HG03139 (cell line): ENCODE measurements around the gene OR10H4.
"Not testable (repeated sequence)": the region's sequence is repeated elsewhere in the genome, so short reads cannot be mapped to it uniquely, and the experiment has no call there.

Experiments
- ATAC-seq: cut with Tn5 transposase; IDR thresholded peaks from one replicate; pipeline ENCODE4 v1.9.1; 2021; ENCODE audit not compliant: unreplicated experiment

Gene OR10H4, protein sequence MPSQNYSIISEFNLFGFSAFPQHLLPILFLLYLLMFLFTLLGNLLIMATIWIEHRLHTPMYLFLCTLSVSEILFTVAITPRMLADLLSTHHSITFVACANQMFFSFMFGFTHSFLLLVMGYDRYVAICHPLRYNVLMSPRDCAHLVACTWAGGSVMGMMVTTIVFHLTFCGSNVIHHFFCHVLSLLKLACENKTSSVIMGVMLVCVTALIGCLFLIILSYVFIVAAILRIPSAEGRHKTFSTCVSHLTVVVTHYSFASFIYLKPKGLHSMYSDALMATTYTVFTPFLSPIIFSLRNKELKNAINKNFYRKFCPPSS

DNA sequence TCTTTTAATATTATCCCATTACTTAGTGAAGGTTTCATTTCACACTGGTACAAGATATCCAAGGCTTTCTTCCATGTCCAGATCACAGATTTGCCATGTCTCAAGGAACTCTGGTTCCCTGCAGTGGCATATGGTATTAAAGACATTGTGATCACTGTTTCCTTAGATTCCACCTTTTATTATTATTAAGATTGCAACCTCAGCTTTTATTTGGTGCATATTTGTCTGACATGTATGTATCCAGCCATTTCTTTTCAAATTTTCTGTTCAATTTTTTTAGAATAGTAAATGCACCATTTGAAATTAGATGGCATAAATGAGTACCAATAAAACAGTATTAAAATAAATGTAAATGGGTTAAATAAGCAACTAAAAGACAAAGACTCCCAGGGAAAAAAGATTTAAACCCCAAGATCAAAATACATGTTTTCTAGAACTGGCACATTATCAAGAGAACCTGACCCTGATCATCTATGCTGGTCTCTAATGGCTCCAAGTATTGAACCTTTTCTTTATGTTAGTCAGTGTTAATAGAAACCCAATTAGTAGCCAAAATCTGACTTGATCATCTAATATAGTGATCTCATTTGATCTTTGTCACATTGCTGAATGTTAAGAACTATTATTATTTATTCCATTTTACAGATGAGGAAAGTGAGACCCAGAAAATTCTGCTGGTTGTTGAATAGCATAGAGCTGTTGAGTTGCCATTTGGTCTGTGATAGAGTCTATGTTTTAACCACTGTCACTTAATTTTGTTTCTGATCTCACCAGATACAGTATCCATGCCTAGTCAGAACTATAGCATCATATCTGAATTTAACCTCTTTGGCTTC lies at the start of gene OR10H4:
TSS of gene OR10H4 (plus strand) at position 786 of the 836 bp plus-strand sequence. CDS start at position 786, 0 bp downstream.
- no peak for ATAC-seq

GRCh38 chr19:15899561-15899960 lies 49.2 kb upstream of the OR10H4 start:
- not testable (repeated sequence) for ATAC-seq

GRCh38 chr19:15900032-15900431 lies 48.8 kb upstream of the OR10H4 start:
- not testable (repeated sequence) for ATAC-seq

DNA sequence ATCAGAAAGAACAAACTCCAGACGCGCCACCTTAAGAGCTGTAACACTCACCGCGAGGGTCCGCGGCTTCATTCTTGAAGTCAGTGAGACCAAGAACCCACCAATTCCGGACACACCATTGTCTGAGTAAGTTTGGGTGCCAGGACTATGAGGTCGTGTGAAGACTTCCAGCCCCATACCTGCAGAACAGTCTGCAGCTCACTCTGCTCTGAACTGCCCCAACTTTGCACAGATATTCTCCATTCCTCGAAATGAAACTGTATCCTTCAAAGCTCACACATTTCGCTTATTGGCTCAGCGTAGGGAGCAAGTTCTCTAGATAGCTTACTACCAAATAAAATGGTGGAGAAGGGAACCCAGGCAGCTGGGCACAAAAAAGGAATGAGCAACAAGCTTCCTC lies 48.3 kb upstream of the OR10H4 start:
- no peak for ATAC-seq

DNA sequence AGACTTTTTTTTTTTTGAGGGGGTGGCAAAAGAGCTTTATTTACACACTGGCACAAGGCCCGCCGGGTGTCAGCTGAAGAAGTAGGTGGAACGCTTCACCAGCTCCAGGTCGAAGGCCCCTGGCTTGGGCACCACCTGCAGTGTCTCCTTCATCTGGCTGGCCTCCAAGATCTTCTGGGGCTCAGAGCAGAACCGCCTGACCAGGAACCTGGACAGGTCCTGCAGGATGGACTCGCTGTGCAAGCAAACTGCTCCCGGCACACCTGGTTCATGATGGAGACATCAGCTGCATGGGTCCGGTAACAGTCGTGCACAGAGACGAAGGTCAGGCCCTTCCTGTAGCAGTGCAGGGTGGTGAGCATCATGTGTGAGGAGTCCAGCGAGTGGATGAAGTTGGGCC lies 46.6 kb upstream of the OR10H4 start:
- no peak for ATAC-seq

DNA sequence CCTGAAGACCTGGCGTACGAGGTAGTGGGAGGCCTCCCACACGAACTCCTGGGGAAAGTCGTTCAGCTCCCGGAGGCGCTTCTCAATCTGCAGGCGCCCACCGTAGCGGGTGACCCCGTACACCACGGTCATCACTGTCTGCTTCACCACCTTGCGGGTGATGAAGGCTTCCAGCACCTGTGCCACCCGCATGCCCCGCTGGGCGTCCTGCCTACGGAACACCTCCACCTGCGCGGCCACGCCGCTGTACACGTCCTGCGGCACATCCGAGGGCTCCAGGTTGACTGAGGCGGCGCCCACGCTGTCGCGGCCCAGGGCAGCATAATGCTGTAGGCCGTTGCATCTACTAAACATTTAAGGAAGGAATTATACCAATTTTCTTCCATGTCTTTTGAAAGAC lies 45.9 kb upstream of the OR10H4 start:
- not testable (repeated sequence) for ATAC-seq

- ATAC-seq: no peak
Measured at GRCh38 chr19:15905026-15905425, 43.8 kb upstream of the OR10H4 start.

- no peak for ATAC-seq
Measured at GRCh38 chr19:15911599-15912235, 37.1 kb upstream of the OR10H4 start.

- ATAC-seq: no peak
Measured at GRCh38 chr19:15913384-15913783, 35.4 kb upstream of the OR10H4 start.

- no peak for ATAC-seq
Measured at GRCh38 chr19:15913830-15914229, 35.0 kb upstream of the OR10H4 start.

GRCh38 chr19:15915109-15915508 lies 33.7 kb upstream of the OR10H4 start:
- no peak for ATAC-seq

GRCh38 chr19:15919243-15919642 lies 29.6 kb upstream of the OR10H4 start:
- ATAC-seq: no peak

DNA sequence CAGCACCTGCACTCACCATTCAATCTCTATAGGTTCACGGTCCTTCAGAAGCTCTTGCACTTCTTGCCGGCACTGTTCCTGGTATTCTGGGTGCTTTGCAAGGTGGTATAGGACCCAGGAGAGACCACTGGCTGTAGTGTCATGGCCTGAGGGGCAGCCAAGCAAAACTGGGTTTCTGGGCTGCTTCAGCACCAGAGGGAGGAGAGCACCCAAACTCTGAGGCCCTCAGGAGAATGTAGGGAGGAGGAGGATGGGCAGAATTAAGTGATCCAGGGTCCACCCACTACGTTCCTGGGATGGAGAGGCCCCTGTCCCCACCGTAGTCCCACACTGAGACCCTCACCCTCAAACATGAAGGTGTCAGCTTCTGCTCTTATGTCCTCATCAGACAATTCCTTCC lies 26.8 kb upstream of the OR10H4 start:
- no peak for ATAC-seq

DNA sequence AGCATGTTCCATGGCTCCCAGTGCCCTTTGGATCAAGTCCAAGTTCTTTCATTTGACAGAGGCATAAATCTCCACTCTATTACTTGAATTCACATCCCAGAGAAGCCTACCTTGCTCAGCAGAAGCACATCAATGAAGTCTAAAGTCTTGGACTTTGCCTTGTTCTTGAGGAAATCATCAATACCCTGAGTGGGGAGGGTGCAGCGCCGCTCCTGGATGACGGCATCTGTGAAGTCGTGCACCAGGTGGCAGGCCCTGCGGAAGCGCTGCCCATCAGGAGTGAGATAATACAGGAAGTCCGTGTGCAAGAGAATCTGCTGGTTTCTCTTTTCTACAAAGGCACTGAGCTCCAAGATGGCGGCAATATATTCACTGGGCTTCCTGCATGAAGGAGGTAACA lies 25.1 kb upstream of the OR10H4 start:
- ATAC-seq: no peak

DNA sequence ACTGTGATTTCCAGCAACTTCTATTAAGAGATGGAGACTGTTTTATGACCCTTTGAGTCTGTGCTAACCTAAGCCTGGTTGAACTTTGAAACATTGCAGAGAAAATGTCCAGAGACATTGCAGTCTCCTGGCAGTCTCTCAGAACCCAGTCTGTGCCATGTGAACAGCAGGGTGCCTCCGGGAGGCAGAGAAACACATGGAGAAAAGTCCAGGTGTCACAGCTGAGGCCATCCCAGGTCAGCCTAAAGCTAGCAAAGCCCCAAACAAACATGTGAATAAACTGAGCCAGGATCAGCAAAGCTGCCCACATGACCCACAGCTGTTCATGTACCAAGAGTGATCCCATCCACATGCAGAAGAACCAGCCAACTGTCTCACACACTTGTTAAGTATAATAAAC lies 22.3 kb upstream of the OR10H4 start:
- no peak for ATAC-seq

- ATAC-seq: no peak
Measured at GRCh38 chr19:15928321-15928720, 20.5 kb upstream of the OR10H4 start.

DNA sequence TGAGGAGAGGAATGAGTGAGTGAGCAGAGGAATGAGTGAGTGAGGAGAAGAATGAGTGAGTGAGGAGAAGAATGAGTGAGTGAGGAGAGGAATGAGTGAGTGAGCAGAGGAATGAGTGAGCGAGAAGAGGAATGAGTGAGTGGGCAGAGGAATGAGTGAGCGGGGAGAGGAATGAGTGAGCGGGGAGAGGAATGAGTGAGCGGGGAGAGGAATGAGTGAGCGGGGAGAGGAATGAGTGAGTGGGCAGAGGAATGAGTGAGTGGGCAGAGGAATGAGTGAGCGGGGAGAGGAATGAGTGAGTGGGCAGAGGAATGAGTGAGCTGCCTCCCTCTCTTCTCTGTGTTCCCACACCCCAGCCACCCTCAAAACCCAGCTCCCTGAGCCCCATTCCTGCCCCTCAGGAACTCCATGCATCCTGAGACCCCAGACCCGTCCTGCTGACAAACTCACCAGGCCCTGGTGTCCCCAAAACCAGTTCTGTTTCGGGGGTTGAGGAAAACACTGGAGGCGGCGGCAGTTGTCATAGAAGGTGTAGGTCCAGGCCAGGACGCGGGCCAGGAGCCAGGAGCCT lies 15.0 kb upstream of the OR10H4 start:
- not testable (repeated sequence) for ATAC-seq

DNA sequence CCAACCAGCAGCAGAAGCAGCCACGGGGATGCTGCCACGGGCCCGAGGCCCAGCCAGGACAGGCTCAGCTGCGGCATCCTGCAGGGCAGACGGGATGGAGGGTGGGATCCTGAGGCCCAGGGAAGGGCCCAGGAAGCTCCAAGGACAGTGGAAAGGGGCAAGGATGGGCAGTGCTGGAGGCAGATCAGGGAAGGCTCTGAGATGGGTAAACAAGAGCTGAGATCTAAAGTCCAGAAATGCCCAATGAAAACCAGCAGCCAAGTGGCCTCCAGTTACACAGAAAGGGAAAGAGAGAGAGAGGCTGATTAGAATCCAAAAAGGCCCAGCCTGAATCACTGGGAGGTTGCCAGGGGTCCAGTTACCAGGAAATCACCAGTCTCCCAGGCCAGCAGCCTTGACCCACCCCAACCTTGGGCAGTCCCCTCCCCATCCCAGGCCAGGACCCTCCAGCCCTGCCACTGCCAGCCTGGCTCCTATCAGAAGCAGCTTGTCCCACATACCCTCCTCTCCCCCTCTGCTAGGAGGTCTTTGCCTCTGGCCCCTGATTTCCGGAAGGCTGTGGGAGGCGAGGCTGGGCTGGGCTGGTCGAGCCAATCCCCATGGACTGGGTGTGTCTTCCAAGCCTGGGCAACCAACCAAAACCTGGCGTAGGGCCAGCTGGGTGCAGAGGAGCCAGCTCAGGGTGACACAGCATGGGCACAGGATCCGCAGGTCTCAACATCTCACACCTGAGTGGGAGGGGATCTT lies 14.3 kb upstream of the OR10H4 start, which contains the start of gene CYP4F11:
TSS of gene CYP4F11 (minus strand) at position 198 of the 747 bp plus-strand sequence. CDS start at position 77, 121 bp downstream.
- no peak for ATAC-seq

DNA sequence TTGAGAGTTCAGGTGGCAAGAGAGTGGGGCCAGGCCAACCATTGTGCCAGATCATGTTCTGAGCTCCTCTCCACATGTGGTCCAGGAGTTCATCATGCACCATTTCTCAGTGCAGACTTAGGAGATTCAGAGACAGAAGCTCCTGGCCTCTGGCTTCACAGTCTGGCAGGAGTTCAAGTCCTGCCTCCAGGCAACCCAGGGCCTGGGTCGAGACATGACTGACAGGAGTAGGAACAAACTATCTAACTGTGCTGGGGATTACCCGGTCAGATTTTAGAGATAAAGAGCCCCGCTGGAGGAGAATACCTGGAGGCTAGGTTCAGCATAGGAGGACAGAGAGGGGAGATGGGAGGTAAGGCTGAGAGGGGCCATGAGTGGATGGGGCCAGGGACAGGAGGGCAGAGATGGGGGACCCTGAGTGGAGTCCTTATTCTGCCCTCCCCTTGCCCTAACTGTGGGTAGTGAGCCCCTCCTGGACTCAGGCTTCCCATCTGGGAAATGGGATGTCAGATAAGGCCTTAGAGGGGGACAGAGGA lies 13.6 kb upstream of the OR10H4 start:
- no peak for ATAC-seq

DNA sequence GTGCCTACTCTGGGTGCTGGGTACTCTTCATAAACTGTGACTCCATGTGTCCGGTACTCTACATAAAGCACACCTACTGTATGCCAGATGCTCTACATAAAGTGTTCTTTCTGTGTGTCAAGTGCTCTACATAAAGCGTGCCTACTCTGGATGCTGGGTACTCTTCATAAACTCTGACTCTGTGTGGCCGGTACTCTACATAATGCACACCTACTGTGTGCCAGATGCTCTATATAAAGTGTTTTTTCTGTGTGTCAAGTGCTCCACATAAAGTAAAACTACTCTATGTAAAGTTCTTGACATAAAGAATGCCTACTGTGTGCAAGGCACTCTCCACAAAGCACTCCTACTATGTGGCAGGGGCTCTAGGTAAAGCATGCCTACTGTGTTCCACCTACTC lies 12.6 kb upstream of the OR10H4 start:
- ATAC-seq: no peak
